ENCODE results near the gene ESYT3.

DNA sequence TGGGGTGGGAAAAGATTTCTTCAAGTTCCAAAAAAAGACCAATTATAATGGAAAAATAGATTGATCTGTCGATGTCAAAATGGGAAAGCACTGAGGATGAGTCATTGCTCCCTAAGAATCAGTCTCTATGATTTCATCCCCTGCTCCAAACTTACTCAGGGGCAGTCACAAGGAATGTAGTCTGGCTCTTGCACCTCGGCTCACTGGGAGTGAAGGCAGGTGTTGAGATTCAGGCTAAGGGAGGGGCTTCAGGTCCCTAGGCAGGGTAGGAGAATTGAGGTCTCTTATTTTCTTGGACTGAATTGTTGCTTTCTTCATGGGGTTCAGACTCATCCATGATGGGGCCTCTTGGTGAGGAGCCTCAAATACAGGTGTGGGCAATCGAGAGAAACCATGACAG lies 14.2 kb downstream of the ESYT3 start:
- TF ChIP-seq POLR2AphosphoS5 (IDR thresholded peaks at IDR 0.05; ENCODE audit: low read depth), result no peak
- TF ChIP-seq, protein P1, sequence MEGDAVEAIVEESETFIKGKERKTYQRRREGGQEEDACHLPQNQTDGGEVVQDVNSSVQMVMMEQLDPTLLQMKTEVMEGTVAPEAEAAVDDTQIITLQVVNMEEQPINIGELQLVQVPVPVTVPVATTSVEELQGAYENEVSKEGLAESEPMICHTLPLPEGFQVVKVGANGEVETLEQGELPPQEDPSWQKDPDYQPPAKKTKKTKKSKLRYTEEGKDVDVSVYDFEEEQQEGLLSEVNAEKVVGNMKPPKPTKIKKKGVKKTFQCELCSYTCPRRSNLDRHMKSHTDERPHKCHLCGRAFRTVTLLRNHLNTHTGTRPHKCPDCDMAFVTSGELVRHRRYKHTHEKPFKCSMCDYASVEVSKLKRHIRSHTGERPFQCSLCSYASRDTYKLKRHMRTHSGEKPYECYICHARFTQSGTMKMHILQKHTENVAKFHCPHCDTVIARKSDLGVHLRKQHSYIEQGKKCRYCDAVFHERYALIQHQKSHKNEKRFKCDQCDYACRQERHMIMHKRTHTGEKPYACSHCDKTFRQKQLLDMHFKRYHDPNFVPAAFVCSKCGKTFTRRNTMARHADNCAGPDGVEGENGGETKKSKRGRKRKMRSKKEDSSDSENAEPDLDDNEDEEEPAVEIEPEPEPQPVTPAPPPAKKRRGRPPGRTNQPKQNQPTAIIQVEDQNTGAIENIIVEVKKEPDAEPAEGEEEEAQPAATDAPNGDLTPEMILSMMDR (IDR thresholded peaks at IDR 0.05; ENCODE audit: insufficient read depth, low read length), result no peak

Measured in HL-60 (cell line).